Naive thymus-derived CD4-positive, alpha-beta T cell (primary cell): ENCODE data around the gene CPD. TPM values are rescaled to one million over a fixed set of nuclear protein-coding genes. Genes with fewer than 3 reads are reported as not detected.

Experiments used
- ATAC-seq: fragments of 150-1000 bp; cut with Tn5 transposase; 2 replicates; pipeline ENCODE4 v1.10.0; 2021; ENCODE audit warnings: mild to moderate bottlenecking, moderate library complexity
- CTCF ChIA-PET: fragments of 350-600 bp; sonication (Branson Sonifier 250); formaldehyde crosslinking; loops from one replicate; lab custom pipeline; 2021; ENCODE audit warnings: antibody characterized with exemption; lab: Charles Lee
- POLR2A ChIA-PET: fragments of 350-600 bp; sonication (Branson Sonifier 250); formaldehyde crosslinking; loops from one replicate; lab custom pipeline; 2021; ENCODE audit warnings: antibody characterized with exemption, inconsistent platforms; lab: Charles Lee
- DNase-seq, 9 donors: peaks; one replicate each; pipeline versions ENCODE4 v3.0.0 to v3.0.0-alpha.2; 2020 to 2022; ENCODE audit warnings: mixed read lengths in 1 of 9
- H3K27ac ChIP-seq: one replicate; pipeline ENCODE4 v1.7.0; 2013; ENCODE audit warnings: mild to moderate bottlenecking, low read depth, low read length, moderate library complexity
- H3K27me3 ChIP-seq, 2 donors: one replicate each; pipeline ENCODE4 v1.7.0; 2013; ENCODE audit warnings: low read length in 2 of 2, mild to moderate bottlenecking in 2 of 2, moderate library complexity in 2 of 2; ENCODE audit not compliant: control insufficient read depth in 2 of 2, insufficient read depth in 2 of 2
- H3K36me3 ChIP-seq, 3 experiments: 1 replicate in 2 of 3; 2 replicates in 1 of 3; pipeline ENCODE4 v1.7.0; 2013; ENCODE audit warnings: low read length in 3 of 3, mild to moderate bottlenecking in 3 of 3, moderate library complexity in 1 of 3; ENCODE audit not compliant: insufficient read depth in 3 of 3, control insufficient read depth in 2 of 3
- H3K4me1 ChIP-seq, 2 donors: one replicate each; pipeline ENCODE4 v1.7.0; 2013; ENCODE audit warnings: low read length in 2 of 2, mild to moderate bottlenecking in 2 of 2, moderate library complexity in 1 of 2; ENCODE audit not compliant: control insufficient read depth in 2 of 2, insufficient read depth in 2 of 2
- H3K4me3 ChIP-seq: 2 replicates; pipeline ENCODE4 v1.7.0; 2013; ENCODE audit warnings: mild to moderate bottlenecking, low read length
- H3K9me3 ChIP-seq, 3 experiments: 1 replicate in 2 of 3; 2 replicates in 1 of 3; pipeline ENCODE4 v1.7.0; 2013; ENCODE audit warnings: low read length in 3 of 3; ENCODE audit not compliant: control insufficient read depth in 2 of 3
- H3K27ac Mint-ChIP-seq, 9 donors: one replicate each; pipeline ENCODE4 v1.8.0; 2020 to 2022; ENCODE audit warnings: mixed read lengths in 9 of 9, mild to moderate bottlenecking in 8 of 9, moderate library complexity in 5 of 9, inconsistent platforms in 2 of 9
- H3K27me3 Mint-ChIP-seq, 5 donors: one replicate each; pipeline ENCODE4 v1.8.0; 2021 to 2022; ENCODE audit warnings: mixed read lengths in 5 of 5, mild to moderate bottlenecking in 1 of 5
- H3K36me3 Mint-ChIP-seq, 5 donors: one replicate each; pipeline ENCODE4 v1.8.0; 2020 to 2022; ENCODE audit warnings: mixed read lengths in 5 of 5, mild to moderate bottlenecking in 3 of 5, inconsistent platforms in 1 of 5
- H3K4me1 Mint-ChIP-seq, 7 donors: one replicate each; pipeline ENCODE4 v1.8.0; 2020 to 2022; ENCODE audit warnings: mixed read lengths in 7 of 7, mild to moderate bottlenecking in 3 of 7, inconsistent platforms in 1 of 7
- H3K4me3 Mint-ChIP-seq, 10 donors: one replicate each; pipeline ENCODE4 v1.8.0; 2020 to 2022; ENCODE audit warnings: mild to moderate bottlenecking in 10 of 10, mixed read lengths in 10 of 10, moderate library complexity in 6 of 10, inconsistent platforms in 2 of 10
- H3K9me3 Mint-ChIP-seq, 11 donors: one replicate each; pipeline ENCODE4 v1.8.0; 2020 to 2022; ENCODE audit warnings: mixed read lengths in 11 of 11, mild to moderate bottlenecking in 4 of 11, inconsistent platforms in 1 of 11, moderate library complexity in 1 of 11
- intact Hi-C, 2 donors: fragments of 100-400 bp; cut with micrococcal nuclease; formaldehyde crosslinking; loops; one replicate each; pipeline ENCODE4 v1.15.1; 2023
- polyA plus RNA-seq, 2 donors: library from polyadenylated mRNA; unstranded; fragments of 300-500 nt; fragmentation: Illumina TruSeq; gene quantifications; one replicate each; pipeline ENCODE4 v1.2.3, GENCODE V29; 2021
- total RNA-seq, 6 experiments: library from RNA in 5 of 6; stranded (reverse) in 5 of 6; gene quantifications; 1 replicate in 5 of 6; 2 replicates in 1 of 6; pipeline ENCODE4 v1.2.3 and lab custom pipeline; 2021 to 2026

Gene CPD
- total and polyA plus RNA-seq, 7 experiments from 2014 or later = 14.9 to 52.9 (median 22.4) TPM

DNA sequence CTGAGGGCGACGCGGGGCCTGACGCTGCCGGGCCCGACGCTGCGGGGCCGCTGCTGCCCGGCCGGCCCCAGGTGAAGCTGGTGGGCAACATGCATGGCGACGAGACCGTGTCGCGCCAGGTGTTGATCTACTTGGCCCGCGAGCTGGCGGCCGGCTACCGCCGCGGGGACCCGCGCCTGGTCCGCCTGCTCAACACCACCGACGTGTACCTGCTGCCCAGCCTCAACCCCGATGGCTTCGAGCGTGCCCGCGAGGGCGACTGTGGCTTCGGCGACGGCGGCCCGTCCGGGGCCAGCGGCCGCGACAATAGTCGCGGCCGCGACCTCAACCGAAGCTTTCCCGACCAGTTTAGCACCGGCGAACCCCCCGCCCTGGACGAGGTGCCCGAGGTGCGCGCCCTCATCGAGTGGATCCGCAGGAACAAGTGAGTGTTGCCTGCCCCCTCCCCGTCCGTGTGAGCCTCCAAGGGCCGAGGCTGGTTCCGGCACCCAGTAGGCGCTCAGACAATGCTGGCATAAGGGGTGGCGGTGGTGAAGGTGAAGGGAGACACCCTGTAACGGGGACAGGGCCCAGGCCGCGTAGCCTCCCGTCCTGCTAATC is 676 bp downstream of the CPD start:
- H3K9me3 ChIP-seq = no peaks in the 10 kb centered on the region
- POLR2A ChIA-PET = interaction anchor here (1.1 kb wide), 1 partner anchor 15 kb away, joined by 3 read pairs; no protein-coding TSS in a partner anchor
- Mint-ChIP-seq H3K4me1 (peaks cover 36 to 69% (median 58%) of the 10 kb centered on the region in 7 donors), H3K27me3 (no peaks in the 10 kb centered on the region), H3K36me3 (peaks cover 0 to 3% (median 0%) of the 10 kb centered on the region in 5 donors), H3K27ac (peak overlapping the region in 8 of 9 donors; percentile 6 to 82 (median 54)), H3K4me3 (peak overlapping the region; percentile 80 to 96 (median 90)), H3K9me3 (peaks cover 0 to 4% (median 0%) of the 10 kb centered on the region in 11 donors)
- peak overlapping the region; percentile 76 for H3K4me3 ChIP-seq
- H3K36me3 ChIP-seq = peaks cover 0 to 5% (median 0%) of the 10 kb centered on the region in 3 experiments
- DNase-seq = peak in 7 of 9 donors; percentile 12 to 43 (median 18)
- H3K27me3 ChIP-seq = no peaks in the 10 kb centered on the region
- ATAC-seq = no peak
- CTCF ChIA-PET = interaction anchor here (0.8 kb wide), 1 partner anchor 34 kb away, joined by 3 read pairs; no protein-coding TSS in a partner anchor
- peaks cover 20 to 50% of the 10 kb centered on the region in 2 donors for H3K4me1 ChIP-seq
- peak overlapping the region; percentile 81 for H3K27ac ChIP-seq
- intact Hi-C loops = loop anchor here (2.0 to 10.0 kb wide), 4 partner anchors 47 to 445 kb away; partner anchors contain the start of genes BLMH (in 1 of the 2), CRLF3 (in 1 of the 2) and GOSR1 (in 1 of the 2)

DNA sequence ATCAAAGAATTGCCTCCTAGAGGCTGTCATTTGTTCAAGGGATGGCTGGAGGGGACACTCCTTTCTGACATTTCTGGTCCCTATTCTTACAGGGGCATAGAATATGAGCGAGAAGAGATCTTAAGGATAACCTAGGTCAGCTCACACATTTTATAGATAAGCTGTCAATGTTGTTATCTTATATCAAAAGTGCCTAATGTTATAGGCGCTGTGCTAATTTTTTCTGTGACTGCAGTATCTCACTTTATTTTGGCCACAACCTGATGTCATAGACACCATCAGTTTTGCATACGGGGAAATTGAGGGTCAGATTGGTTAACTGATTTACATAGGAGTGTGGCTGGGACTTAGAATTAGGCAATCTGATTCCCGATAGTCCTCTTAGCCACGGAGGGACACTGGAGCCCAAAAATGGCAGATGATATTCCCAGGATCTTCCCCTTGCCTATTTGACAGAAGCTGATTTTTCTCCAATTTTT is 1.2 kb downstream of the CPD start:
- H3K4me1 Mint-ChIP-seq = peaks cover 36 to 69% (median 58%) of the 10 kb centered on the region in 7 donors
- Histone ChIP-seq H3K4me3 (peak overlapping the region; percentile 76), H3K4me1 (peaks cover 20 to 50% of the 10 kb centered on the region in 2 donors), H3K27ac (peak overlapping the region; percentile 81), H3K9me3 (no peaks in the 10 kb centered on the region), H3K27me3 (no peaks in the 10 kb centered on the region), H3K36me3 (peaks cover 0 to 5% (median 0%) of the 10 kb centered on the region in 3 experiments)
- peak overlapping the region; percentile 80 to 96 (median 90) for H3K4me3 Mint-ChIP-seq
- H3K36me3 Mint-ChIP-seq = peaks cover 0 to 3% (median 0%) of the 10 kb centered on the region in 5 donors
- H3K9me3 Mint-ChIP-seq = peaks cover 0 to 4% (median 0%) of the 10 kb centered on the region in 11 donors
- POLR2A ChIA-PET = interaction anchor here (1.1 kb wide), 2 partner anchors 15 to 19 kb away, joined by 3 read pairs; no protein-coding TSS in a partner anchor
- no peak for ATAC-seq
- peak in 1 of 9 donors; percentile 9 for DNase-seq
- intact Hi-C loops = loop anchor here (2.0 to 10.0 kb wide), 4 partner anchors 47 to 445 kb away; partner anchors contain the start of genes BLMH (in 1 of the 2), CRLF3 (in 1 of the 2) and GOSR1 (in 1 of the 2)
- no peaks in the 10 kb centered on the region for H3K27me3 Mint-ChIP-seq
- CTCF ChIA-PET = no interaction called here
- peak overlapping the region in 8 of 9 donors; percentile 6 to 82 (median 54) for H3K27ac Mint-ChIP-seq

DNA sequence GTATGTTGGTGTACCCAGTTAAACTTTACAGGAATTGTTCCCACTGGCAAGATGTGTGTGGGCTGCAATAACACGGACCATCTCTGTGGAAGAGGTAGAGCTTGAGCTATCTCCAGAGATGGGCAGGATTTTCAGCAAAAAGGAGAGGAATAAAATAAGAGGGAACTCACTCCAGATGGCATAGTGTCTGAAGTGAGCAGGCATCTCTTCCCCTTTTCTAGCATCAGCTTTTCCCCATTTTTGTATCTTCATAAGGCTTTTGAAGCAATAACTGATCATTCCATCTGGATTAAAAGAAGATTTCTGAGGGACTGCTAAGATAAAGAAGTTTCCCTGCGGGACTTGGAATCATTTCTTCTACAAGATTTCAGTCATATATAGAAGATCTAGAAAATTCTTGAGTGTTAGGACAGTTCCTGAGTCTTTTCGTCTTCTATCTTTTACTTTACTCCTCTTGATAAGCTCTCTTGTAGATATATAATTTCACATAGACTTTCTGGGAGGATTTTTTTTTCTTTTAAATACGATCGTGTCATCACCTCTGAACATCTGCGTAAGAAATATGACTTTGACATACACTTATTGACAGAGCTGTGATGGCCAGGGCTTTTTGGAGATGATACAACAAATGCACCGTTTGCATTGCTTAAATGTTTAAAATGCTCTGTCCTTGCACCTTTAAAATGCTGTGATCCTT is 2.1 kb downstream of the CPD start:
- H3K36me3 Mint-ChIP-seq = peaks cover 0 to 8% (median 6%) of the 10 kb centered on the region in 5 donors
- no peaks in the 10 kb centered on the region for H3K27me3 ChIP-seq
- H3K4me3 ChIP-seq = no peak overlapping the region
- ChIA-PET CTCF (interaction anchor here (1.1 kb wide), 1 partner anchor 254 kb away, joined by 3 read pairs; no protein-coding TSS in a partner anchor), POLR2A (interaction anchor here (0.6 to 1.1 kb wide), 3 partner anchors 14 to 969 kb away, joined by 3 to 4 read pairs (median 3); no protein-coding TSS in a partner anchor)
- DNase-seq (no peak), ATAC-seq (no peak)
- no peaks in the 10 kb centered on the region for H3K27me3 Mint-ChIP-seq
- H3K9me3 Mint-ChIP-seq = peaks cover 0 to 4% (median 0%) of the 10 kb centered on the region in 11 donors
- H3K4me1 Mint-ChIP-seq = peaks cover 40 to 74% (median 63%) of the 10 kb centered on the region in 7 donors
- no peaks in the 10 kb centered on the region for H3K9me3 ChIP-seq
- no peak overlapping the region for H3K27ac ChIP-seq
- peaks cover 0 to 8% (median 0%) of the 10 kb centered on the region in 3 experiments for H3K36me3 ChIP-seq
- peak overlapping the region; percentile 80 to 96 (median 90) for H3K4me3 Mint-ChIP-seq
- intact Hi-C loops = no loop called here
- H3K4me1 ChIP-seq = peaks cover 20 to 50% of the 10 kb centered on the region in 2 donors
- peak overlapping the region in 2 of 9 donors; percentile 6 to 57 for H3K27ac Mint-ChIP-seq

DNA sequence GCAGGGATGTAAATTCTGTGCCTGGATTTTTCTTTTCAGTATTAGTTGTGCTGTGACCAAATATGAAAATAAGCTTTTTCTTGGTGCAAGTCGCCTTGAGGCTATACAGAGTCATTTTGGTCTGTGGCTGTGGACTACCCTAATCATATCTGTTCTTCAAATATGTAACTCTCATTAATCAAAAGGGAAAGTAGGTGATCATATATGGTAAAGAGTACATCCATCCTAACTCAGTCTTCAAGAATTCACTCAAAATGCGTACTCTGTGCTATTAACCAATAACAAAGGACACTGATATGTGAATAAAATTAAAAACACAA is 2.6 kb downstream of the CPD start:
- Mint-ChIP-seq H3K27ac (no peak overlapping the region), H3K36me3 (peaks cover 0 to 11% (median 9%) of the 10 kb centered on the region in 5 donors), H3K4me3 (peak overlapping the region; percentile 3 to 96 (median 90)), H3K27me3 (no peaks in the 10 kb centered on the region), H3K4me1 (peaks cover 40 to 74% (median 63%) of the 10 kb centered on the region in 7 donors), H3K9me3 (peaks cover 0 to 4% (median 0%) of the 10 kb centered on the region in 11 donors)
- POLR2A ChIA-PET = interaction anchor here (1.1 kb wide), 1 partner anchor 18 kb away, joined by 3 read pairs; no protein-coding TSS in a partner anchor
- ATAC-seq (no peak), DNase-seq (no peak)
- Histone ChIP-seq H3K9me3 (no peaks in the 10 kb centered on the region), H3K27ac (no peak overlapping the region), H3K4me3 (no peak overlapping the region), H3K36me3 (peaks cover 0 to 11% (median 0%) of the 10 kb centered on the region in 3 experiments), H3K4me1 (peaks cover 20 to 50% of the 10 kb centered on the region in 2 donors), H3K27me3 (no peaks in the 10 kb centered on the region)
- intact Hi-C loops = no loop called here
- CTCF ChIA-PET = interaction anchor here (1.1 kb wide), 1 partner anchor 255 kb away, joined by 3 read pairs; no protein-coding TSS in a partner anchor

DNA sequence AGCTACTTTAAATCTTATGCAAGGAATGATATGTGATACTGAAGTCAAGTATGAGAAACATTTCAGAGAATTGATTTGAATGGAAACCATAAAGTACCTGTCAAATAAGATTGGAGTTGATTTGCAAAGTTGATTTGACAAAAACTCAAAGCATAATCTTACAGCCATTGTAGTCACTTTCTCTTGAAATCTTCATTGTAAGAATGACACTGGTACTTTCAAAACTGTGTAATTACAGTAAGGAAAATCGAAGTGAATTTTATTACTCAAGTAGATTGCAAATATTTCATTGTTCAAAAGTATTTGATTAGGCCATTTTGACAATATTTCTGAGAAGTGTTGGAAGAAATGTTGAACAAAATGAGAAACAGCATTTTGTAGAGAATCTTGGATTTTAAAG is 3.6 kb downstream of the CPD start:
- H3K27me3 ChIP-seq = no peaks in the 10 kb centered on the region
- no peak overlapping the region for H3K27ac ChIP-seq
- CTCF ChIA-PET = no interaction called here
- no peak overlapping the region for H3K4me3 ChIP-seq
- DNase-seq (no peak), ATAC-seq (no peak)
- H3K4me1 Mint-ChIP-seq = peaks cover 36 to 65% (median 54%) of the 10 kb centered on the region in 7 donors
- no peaks in the 10 kb centered on the region for H3K9me3 ChIP-seq
- peak overlapping the region in 3 of 10 donors; percentile 12 to 96 (median 39) for H3K4me3 Mint-ChIP-seq
- POLR2A ChIA-PET = no interaction called here
- H3K4me1 ChIP-seq = peaks cover 17 to 40% of the 10 kb centered on the region in 2 donors
- H3K36me3 Mint-ChIP-seq = peaks cover 0 to 15% (median 14%) of the 10 kb centered on the region in 5 donors
- H3K27ac Mint-ChIP-seq = no peak overlapping the region
- intact Hi-C loops = no loop called here
- H3K27me3 Mint-ChIP-seq = no peaks in the 10 kb centered on the region
- H3K36me3 ChIP-seq = peaks cover 0 to 15% (median 0%) of the 10 kb centered on the region in 3 experiments
- peaks cover 0 to 4% (median 0%) of the 10 kb centered on the region in 11 donors for H3K9me3 Mint-ChIP-seq
